GM19328 (cell line): ENCODE results near the gene DEFB119.
"Not testable (repeated sequence)": the region's sequence is repeated elsewhere in the genome, so short reads cannot be mapped to it uniquely, and the experiment has no call there.

Experiments used
- ATAC-seq: cut with Tn5 transposase; IDR thresholded peaks from one replicate; pipeline ENCODE4 v1.9.1; 2021; ENCODE audit warnings: mild to moderate bottlenecking, moderate library complexity; ENCODE audit not compliant: unreplicated experiment

Gene DEFB119

GRCh38 chr20:31390490-31390889 is at the start of gene DEFB119:
Gene DEFB119, minus strand, starts transcription at chr20:31390590. Its CDS starts 107 bp downstream, at chr20:31390483.
- no peak for ATAC-seq

DNA sequence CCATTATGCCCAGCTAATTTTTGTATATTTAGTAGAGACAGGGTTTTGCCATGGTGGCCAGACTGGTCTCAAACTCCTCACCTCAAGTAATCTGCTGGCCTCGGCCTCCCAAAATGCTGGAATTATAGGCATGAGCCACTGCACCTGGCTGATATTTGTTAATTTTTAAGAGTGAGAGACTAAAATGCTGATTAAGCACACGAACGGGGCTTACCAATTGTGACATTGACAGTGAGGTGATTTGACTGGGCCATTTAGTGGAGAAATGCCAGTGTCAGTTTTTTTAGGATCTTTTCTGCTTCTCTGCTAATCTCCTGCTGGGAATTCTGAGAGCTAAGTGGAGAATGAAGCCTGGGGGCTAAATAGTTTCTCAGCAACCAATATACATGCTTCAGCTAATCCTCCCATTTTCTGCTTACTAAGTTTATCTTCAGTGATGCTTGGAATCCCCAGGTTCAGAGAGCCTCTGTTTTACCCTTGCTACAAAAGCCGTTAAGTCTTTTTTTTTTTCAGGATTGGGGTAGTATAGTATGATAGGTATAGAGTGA is 40.3 kb upstream of the DEFB119 start:
- no peak for ATAC-seq

GRCh38 chr20:31427576-31427975 is 37.2 kb upstream of the DEFB119 start:
- ATAC-seq, result not testable (repeated sequence)

- not testable (repeated sequence) for ATAC-seq
Observed at GRCh38 chr20:31426891-31427551, 36.6 kb upstream of the DEFB119 start.

- ATAC-seq, result no peak
Observed at GRCh38 chr20:31425797-31426196, 35.4 kb upstream of the DEFB119 start.

DNA sequence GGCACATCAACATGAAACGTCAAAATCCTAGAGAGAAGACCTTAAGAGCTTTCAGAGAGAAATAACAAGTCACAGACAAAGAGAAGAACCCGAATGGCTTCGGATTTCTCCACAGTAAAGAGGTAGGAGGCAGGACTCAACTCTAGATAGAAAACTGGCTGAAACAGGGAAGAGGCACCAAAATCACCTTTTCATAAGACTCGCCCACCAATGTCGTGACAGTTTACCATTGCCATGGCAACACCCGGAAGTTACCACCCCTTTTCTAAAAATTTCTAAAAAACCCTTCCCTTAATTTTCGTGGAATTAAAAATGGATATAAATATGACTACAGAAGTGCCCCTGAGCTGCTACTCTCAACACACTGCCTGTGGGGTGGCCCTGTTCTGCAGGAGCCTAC is 27.9 kb upstream of the DEFB119 start:
- no peak for ATAC-seq

GRCh38 chr20:31415653-31416052 is 25.3 kb upstream of the DEFB119 start:
- no peak for ATAC-seq

DNA sequence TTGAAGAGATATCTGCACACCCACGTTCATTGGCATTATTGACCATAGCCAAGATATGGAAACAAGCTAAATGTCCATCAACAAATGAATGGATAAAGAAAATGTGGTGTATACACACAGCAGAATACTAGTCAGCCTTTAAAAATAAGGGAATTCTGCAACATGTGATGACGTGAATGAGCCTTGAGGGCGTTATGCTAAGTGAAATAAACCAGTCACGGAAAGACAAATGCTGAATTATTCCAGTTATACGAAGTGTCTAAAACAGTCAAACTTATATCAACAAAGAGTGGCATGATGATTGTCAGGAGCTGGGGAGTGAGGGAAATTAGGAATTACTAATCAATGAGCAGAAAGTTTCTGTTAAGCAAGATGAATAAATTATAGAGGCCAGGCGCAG is 24.0 kb upstream of the DEFB119 start:
- ATAC-seq, result no peak

DNA sequence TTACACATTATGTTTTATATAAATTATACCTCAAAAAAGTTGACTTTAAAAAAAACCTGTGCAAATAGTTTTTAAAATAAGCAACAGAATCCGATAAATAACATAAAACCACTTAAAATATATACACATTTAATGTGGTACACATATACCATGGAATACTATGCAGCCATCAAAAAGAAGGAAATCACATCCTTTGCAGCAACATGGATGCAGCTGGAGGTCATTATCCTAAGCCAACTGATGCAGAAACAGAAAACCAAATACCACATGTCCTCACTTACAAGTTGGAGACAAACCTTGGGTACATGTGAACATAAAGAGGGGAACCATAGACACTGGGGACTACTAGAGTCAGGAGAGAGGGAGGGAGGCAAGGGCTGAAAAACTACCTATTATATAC is 19.6 kb upstream of the DEFB119 start:
- ATAC-seq, result no peak

- no peak for ATAC-seq
Observed at GRCh38 chr20:31406115-31406514, 15.7 kb upstream of the DEFB119 start, which contains the start of gene DEFB121. Gene DEFB121, minus strand, starts transcription at chr20:31406215. Its CDS starts 63 bp downstream, at chr20:31406152.

GRCh38 chr20:31403886-31404285 is 13.5 kb upstream of the DEFB119 start:
- no peak for ATAC-seq

DNA sequence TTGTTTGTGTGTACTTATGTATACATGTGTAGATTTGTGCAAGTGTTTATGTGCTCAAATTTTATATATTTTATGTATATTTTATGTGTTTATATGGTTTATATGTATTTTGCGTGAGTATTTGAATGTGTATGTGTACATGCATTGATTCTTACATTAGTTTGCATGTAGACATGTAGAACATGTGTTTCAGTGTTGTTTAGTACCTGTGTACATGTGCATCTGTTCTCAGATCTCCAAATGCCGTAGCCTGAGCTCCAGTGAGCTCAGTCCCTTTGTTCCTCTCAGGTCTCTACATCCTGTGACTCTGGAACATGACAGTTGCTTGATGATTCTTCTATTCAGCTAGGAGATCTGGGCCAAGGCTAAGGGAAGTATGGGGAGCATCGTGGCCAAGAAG is 4.5 kb upstream of the DEFB119 start:
- ATAC-seq, result no peak

- ATAC-seq, result no peak
Observed at GRCh38 chr20:31392836-31393235, 2.4 kb upstream of the DEFB119 start.

DNA sequence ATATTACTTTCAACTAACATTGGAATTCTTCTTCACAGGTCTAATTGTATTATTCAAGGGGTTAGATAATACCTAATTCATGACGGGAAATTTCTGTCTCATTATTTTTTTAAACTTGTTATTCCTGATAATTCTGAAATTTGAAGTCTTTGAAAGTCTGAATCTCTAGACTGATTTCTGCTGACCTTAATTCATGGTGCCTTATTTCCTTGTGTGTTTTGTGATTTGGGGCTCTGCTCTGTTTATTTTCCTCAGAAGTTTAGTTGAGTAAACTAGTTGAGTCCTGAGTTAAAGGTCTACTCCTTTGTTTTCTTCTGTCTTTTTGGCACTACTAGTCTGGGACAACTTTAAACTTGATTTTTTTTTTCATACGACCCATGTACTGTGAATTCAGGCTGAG is 16.0 kb downstream of the DEFB119 start:
- no peak for ATAC-seq

GRCh38 chr20:31368301-31368700 is 22.1 kb downstream of the DEFB119 start, which contains the start of gene DEFB118:
Gene DEFB118, plus strand, starts transcription at chr20:31368601. Its CDS starts 50 bp downstream, at chr20:31368651.
- ATAC-seq, result no peak

- not testable (repeated sequence) for ATAC-seq
Observed at GRCh38 chr20:31364272-31364671, 26.1 kb downstream of the DEFB119 start.

DNA sequence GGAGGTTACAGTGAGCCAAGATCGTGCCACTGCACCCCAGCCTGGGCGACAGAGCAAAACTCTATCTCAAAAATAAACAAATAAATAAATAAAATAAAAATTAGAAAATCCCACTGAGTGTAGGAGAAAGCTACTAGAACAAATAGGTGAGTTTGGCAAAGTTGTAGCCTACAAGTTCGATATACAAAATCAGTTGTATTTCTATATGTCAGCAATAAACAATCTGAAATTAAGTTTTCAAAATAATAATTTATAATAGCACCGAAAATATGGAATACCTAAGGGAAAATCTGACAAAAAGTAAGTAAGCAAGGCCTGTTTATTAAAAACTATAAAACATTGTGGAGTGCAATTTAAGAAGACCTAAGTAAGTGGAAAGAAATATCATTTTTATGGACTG is 27.1 kb downstream of the DEFB119 start:
- no peak for ATAC-seq

GRCh38 chr20:31355981-31356380 is 34.4 kb downstream of the DEFB119 start:
- ATAC-seq, result no peak

DNA sequence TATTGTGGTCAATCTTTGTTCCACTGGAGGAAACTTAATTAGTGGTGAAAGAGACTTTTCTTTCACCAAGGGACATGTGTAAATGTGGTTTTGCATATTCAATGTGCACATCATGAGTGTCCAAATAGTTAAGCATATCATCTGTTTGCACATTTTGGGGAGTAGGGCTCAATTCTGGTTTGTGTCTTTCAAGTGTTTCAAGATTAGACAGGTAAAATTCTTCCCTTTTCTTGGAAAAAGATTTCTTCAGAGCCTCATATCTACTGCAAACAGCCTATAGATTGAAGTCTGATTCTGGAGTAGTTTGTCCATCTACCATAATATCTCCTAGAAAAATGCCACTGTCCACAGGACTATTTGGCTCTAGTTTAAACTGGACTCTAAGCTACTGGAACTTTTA is 48.9 kb downstream of the DEFB119 start:
- no peak for ATAC-seq

DNA sequence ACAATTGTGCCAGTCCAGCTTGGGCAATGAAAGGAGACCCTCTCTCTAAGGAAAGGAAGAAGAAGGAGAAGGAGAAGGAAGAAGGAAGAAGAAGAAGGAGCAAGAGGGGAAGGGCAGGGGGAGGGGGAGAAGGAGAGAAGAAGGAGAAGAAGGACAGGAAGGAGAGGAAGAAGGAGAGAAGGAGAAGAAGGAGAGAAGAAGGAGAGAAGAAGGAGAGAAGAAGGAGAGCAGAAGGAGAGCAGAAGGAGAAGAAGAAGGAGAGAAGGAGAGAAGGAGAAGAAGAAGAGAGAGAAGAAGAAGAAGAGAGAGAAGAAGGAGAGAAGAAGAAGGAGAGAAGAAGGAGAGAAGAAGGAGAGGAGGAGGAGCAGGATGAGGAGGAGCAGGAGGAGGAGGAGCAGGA is 59.5 kb downstream of the DEFB119 start:
- ATAC-seq, result no peak
